ENCODE data around the gene TNFAIP8L1.
"Not testable (repeated sequence)": the region's sequence is repeated elsewhere in the genome, so short reads cannot be mapped to it uniquely, and the experiment has no call there.

The TNFAIP8L1 gene

GRCh38 chr19:4678881-4679790, 39.8 kb downstream of the TNFAIP8L1 start:
- DNase-seq (ENCODE audit: low read depth in 2 of 2): no peak

DNA sequence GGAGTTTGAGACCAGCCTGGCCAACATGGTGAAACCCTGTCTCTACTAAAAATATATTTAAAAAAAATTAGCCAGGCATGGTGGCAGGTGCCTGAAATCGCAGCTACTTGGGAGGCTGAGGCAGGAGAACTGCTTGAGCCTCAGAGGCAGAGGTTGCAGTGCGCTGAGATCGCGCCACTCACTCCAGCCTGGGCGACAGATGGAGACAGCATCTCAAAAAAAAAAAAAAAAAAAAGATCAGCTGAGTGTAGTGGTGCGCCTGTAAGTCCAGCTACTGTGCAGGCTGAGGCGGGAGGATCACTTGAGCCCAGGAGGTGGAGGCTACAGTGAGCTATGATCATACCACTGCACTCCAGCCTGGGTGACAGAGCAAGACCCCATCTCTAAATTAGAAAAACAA, 40.7 kb downstream of the TNFAIP8L1 start:
- DNase-seq (ENCODE audit: low read depth in 2 of 2): not testable (repeated sequence)

DNA sequence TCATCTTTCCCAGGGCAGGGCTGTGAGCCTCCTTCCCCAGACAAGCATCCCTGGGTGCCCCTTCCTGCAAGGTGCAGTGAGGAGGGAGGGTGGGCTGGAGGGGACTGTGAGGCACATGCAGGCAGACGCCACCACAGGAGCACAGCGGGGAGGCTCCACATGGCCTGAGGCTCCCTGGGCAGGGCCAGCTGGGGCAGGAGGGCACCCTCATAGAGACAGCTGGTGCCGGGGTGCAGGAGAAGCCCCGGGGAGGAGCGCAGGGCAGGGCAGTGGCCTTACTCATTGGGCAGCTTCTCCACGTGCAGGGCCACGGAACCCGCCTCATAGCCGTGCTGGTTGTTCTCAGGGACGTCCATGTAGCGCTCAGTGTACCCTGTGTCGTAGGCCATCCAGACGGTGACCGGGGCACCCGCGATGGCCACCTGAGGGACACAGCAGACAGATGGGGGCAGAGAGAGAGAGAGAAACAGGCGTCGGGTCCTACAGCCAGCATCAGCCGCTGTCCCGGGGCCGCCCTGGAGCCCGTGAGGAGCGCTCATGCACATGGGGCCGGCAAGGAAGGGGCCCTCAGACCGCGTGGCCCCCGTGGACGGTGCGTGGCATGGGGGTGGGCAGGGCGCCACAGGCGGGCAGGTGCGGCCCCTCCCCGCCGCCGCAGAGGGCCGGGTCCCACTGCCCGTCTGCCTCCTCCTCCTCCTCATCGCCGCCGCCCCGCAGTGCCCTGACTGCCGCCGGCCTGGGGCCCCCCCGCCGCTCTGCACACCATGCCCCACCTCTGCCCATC, 43.3 kb downstream of the TNFAIP8L1 start:
- DNase-seq (ENCODE audit: low read depth in 2 of 2): no peak

DNA sequence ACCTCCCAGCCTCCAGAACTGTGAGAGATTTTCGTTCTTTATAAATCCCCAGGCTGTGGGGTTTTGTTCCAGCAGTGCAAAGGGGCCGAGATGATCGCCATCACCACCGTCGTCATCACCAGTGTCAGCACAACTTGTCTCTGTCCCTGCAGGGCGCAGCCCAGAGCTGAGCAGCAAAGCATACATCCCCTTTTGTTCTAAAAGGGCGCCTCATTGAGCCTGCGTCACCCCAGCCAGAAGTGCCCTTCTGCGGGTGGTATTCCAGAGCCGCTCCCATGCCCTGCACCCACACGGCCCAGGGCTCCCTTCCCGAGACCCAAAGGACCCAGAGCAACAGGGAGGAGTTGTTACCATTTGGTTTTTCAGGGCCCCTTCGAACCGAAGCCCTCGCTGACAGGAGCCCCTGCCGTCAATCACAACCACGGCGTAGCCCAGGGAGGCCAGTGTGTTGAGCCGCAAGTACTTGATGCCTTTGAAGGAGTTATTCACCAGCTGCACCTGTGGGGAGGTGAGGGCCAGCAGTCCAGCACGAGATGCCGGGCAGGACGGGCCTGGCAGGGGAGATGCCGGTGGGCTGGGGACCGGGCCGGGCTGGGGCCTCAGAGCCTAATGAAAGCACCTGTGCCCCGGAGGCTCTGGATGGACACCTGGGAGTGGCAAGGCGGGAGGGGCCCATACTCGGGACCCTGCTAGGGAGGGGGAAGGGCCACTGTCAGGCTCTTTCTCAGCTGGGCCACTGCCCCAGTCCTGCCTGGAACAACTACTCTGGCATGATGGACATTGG, 45.2 kb downstream of the TNFAIP8L1 start:
- no peak for DNase-seq (ENCODE audit: low read depth in 2 of 2)

DNA sequence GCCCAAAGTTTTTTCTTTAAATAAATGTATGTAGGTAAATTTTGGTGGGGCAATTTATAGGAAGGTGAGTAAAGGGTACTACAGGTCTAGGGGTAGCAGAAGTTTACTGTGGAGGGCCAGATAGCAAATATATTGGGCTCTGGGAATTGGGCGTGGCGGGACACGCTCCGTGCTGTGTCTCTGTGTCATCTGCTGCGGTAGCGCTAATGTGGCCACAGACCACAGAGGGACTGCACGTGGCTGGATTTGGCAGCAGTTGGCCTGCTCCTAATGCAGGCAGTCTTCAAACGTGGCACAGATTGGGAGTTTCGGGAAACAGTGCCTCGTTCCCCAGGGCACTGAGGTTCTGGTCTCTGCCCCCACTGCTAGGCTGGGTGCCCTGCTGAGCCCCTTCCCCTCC, 47.4 kb downstream of the TNFAIP8L1 start:
- DNase-seq (ENCODE audit: low read depth in 2 of 2): no peak

- DNase-seq (ENCODE audit: low read depth in 2 of 2): no peak
Observed at GRCh38 chr19:4687396-4687795, 48.1 kb downstream of the TNFAIP8L1 start.

- DNase-seq (ENCODE audit: low read depth in 2 of 2): no peak
Observed at GRCh38 chr19:4688587-4688986, 49.3 kb downstream of the TNFAIP8L1 start.

- no peak for DNase-seq (ENCODE audit: low read depth in 2 of 2)
Observed at GRCh38 chr19:4689403-4689802, 50.1 kb downstream of the TNFAIP8L1 start.

- no peak for DNase-seq (ENCODE audit: low read depth in 2 of 2)
Observed at GRCh38 chr19:4690361-4690760, 51.0 kb downstream of the TNFAIP8L1 start.

GRCh38 chr19:4691373-4691772, 52.1 kb downstream of the TNFAIP8L1 start:
- no peak for DNase-seq (ENCODE audit: low read depth in 2 of 2)

- no peak for DNase-seq (ENCODE audit: low read depth in 2 of 2)
Observed at GRCh38 chr19:4692251-4693077, 53.1 kb downstream of the TNFAIP8L1 start.

- no peak for DNase-seq (ENCODE audit: low read depth in 2 of 2)
Observed at GRCh38 chr19:4693078-4693350, 53.7 kb downstream of the TNFAIP8L1 start.

GRCh38 chr19:4693471-4694121, 54.3 kb downstream of the TNFAIP8L1 start:
- DNase-seq (ENCODE audit: low read depth in 2 of 2): no peak

DNA sequence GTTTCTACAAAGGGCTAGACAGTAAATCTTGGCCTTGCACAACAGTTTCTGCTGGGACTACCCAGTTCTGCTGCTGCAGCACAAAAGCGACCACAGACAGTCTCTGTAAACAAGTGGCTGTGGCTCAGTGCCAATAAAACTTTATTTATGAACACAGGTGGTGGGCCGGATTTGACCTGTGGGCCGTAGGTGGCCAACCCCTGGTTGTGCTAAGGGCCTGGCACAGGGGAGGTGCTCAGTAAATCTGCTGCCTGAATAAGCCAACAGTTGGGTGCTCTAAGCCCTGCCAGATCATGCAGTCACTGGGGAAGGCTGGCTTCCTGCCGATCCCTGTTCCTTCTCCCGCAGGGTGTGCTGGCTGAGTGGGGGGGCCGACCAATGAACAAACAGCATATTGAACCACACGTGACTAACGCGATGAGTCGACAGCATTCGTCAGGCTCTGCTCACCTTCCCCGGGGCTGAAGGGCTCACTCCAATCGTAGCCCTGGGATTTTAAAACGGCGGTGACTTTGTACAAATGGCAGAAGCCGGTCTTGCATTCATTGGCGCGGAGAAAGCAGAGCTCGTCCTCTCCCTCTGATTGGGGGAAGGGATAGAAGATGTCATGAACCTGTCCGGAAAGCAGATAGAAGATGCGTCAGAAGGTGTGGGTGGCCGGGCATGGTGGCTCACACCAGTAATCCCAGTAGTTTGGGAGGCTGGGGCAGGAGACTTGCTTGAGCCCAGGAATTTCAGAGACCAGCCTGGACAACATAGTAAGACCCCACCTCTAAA, 55.1 kb downstream of the TNFAIP8L1 start:
- no peak for DNase-seq (ENCODE audit: low read depth in 2 of 2)

DNA sequence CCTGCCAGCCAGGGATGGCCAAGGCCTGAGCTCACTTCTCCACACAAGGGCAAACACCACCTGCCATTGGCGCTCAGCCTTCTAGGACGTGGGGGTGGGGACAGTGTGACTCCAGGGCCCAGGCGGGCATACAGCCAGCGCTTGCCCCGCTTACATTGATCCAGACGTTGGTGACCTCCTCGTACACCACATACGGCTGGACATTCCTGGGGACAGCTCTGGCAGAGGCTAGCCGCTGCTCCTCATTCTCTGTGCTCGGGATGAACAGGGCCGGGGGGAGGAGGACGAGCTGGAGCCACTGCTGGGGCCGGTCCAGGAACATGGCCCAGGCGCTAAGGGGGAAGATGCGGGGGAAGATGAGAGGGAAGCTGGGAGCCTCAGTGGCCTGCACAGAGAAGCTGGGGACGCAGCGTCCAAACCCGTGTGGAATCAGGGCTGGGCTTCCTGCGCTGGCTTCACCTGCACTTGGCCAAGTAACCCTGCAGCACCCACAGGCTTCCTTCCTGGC, 56.0 kb downstream of the TNFAIP8L1 start:
- DNase-seq (ENCODE audit: low read depth in 2 of 2): no peak

- no peak for DNase-seq (ENCODE audit: low read depth in 2 of 2)
Observed at GRCh38 chr19:4697304-4697703, 58.0 kb downstream of the TNFAIP8L1 start.

DNA sequence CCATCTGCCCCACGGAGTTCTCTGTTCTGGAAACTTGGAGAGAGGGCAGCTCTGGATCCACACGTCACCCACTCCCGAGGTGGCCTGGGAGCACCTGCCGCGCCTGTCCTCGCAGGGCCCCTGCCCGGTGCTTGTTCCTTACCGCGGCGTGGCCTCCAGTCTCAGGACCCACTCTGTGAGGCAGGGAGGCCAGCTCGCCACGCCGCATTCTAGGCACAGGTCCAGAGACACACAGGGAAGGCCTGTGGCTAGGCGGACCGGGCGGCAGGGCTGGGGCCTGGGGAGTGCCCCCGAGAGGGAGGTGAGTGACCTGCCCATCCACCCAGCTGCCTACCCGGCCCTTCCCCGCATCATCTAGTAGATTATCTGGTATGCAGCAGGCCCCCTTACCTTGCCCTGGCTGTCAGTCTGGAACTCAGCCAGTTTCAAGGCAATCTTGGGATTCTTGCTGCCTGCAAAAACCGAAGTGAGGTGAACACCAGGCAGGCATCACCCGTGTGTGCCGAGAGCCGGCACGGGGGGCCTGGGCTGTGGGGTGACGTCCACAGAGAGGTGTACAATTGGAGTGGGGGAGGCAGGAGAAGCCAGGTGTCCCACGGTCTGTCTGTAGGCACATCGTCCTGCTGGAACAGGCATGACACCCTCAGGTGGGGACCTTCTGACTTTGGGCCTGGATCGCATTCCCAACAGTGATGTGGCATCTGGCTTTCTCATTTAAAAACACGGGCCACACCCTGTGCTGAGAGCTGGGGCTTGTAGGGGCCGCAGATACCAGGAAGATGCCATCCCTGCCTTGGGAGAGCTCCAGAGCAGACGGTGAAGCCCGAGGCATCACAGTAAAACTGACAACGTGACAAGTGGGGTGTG, 60.7 kb downstream of the TNFAIP8L1 start:
- DNase-seq (ENCODE audit: low read depth in 2 of 2): no peak

- no peak for DNase-seq (ENCODE audit: low read depth in 2 of 2)
Observed at GRCh38 chr19:4700693-4700970, 61.3 kb downstream of the TNFAIP8L1 start.

- DNase-seq (ENCODE audit: low read depth in 2 of 2): no peak
Observed at GRCh38 chr19:4701557-4701956, 62.2 kb downstream of the TNFAIP8L1 start.

Data from stimulated activated CD4-positive, alpha-beta T cell treated with anti-CD3 and anti-CD28 coated beads, Interleukin-1b, Interleukin-23, amount 100 ng/mL, for 4 hours (primary cell).